BE2C (cell line): ENCODE measurements around the gene CSMD2.

ENCODE experiments used
- DNase-seq: peaks from one replicate; pipeline ENCODE4 v3.0.0-alpha.2; 2020
- H3K27me3 ChIP-seq: fragments of 250-450 bp; sonication (Bioruptor Pico); 2 replicates; pipeline ENCODE4 v1.5.1; 2020; ENCODE audit warnings: mild to moderate bottlenecking
- H3K36me3 ChIP-seq: fragments of 250-450 bp; sonication (Bioruptor Pico); 2 replicates; pipeline ENCODE4 v1.5.1; 2020; ENCODE audit warnings: mild to moderate bottlenecking
- H3K4me1 ChIP-seq: fragments of 250-450 bp; sonication (Bioruptor Pico); 2 replicates; pipeline ENCODE4 v1.5.1; 2020
- H3K4me3 ChIP-seq: 2 replicates; pipeline ENCODE4 v1.5.1; 2011; ENCODE audit warnings: low read depth, low read length
- H3K9me3 ChIP-seq: fragments of 250-450 bp; sonication (Bioruptor Pico); 2 replicates; pipeline ENCODE4 v1.5.1; 2020
- CTCF ChIP-seq: IDR thresholded peaks from 2 replicates; pipeline ENCODE4 v1.5.1; 2012; ENCODE audit warnings: mild to moderate bottlenecking, low read depth, low read length

The CSMD2 gene

GRCh38 chr1:33709783-33710718 is 455.0 kb downstream of the CSMD2 start:
- H3K36me3 ChIP-seq = no peaks in the 10 kb centered on the region
- no peaks in the 10 kb centered on the region for H3K27me3 ChIP-seq
- H3K4me3 ChIP-seq = no peak overlapping the region
- DNase-seq = no peak
- no peaks in the 10 kb centered on the region for H3K4me1 ChIP-seq
- TF ChIP-seq CTCF = no peak
- no peaks in the 10 kb centered on the region for H3K9me3 ChIP-seq

- Histone ChIP-seq H3K4me1 (no peaks in the 10 kb centered on the region), H3K27me3 (no peaks in the 10 kb centered on the region), H3K36me3 (no peaks in the 10 kb centered on the region), H3K9me3 (no peaks in the 10 kb centered on the region), H3K4me3 (no peak overlapping the region)
- no peak for DNase-seq
- no peak for TF ChIP-seq CTCF
Observed at GRCh38 chr1:33709174-33709782, 455.8 kb downstream of the CSMD2 start.

GRCh38 chr1:33706634-33707255 is 458.3 kb downstream of the CSMD2 start:
- Histone ChIP-seq H3K4me3 (no peak overlapping the region), H3K9me3 (no peaks in the 10 kb centered on the region), H3K36me3 (no peaks in the 10 kb centered on the region), H3K27me3 (no peaks in the 10 kb centered on the region), H3K4me1 (no peaks in the 10 kb centered on the region)
- no peak for TF ChIP-seq CTCF
- DNase-seq = no peak

GRCh38 chr1:33703464-33703863 is 461.6 kb downstream of the CSMD2 start:
- no peak for TF ChIP-seq CTCF
- Histone ChIP-seq H3K4me1 (no peaks in the 10 kb centered on the region), H3K9me3 (no peaks in the 10 kb centered on the region), H3K27me3 (no peaks in the 10 kb centered on the region), H3K4me3 (no peak overlapping the region), H3K36me3 (no peaks in the 10 kb centered on the region)
- DNase-seq = no peak

GRCh38 chr1:33698361-33699035 is 466.5 kb downstream of the CSMD2 start:
- DNase-seq = no peak
- Histone ChIP-seq H3K27me3 (no peaks in the 10 kb centered on the region), H3K4me1 (no peaks in the 10 kb centered on the region), H3K9me3 (no peaks in the 10 kb centered on the region), H3K4me3 (no peak overlapping the region), H3K36me3 (no peaks in the 10 kb centered on the region)
- no peak for TF ChIP-seq CTCF
